Left ventricle myocardium inferior (tissue), 1 donor: ENCODE data around the gene RNF182. TPM values are rescaled to one million over a fixed set of nuclear protein-coding genes. Genes with fewer than 3 reads are reported as not detected.

Experiments used
- DNase-seq: peaks from one replicate; pipeline ENCODE4 v3.0.0-alpha.2; 2020
- H3K27ac ChIP-seq: fragments of 200-600 bp; replicated peaks from 2 replicates; pipeline ENCODE4 v1.8.0; 2021
- H3K27me3 ChIP-seq: fragments of 200-600 bp; 2 replicates; pipeline ENCODE4 v1.8.0; 2021; ENCODE audit warnings: low read depth
- H3K36me3 ChIP-seq: fragments of 200-600 bp; 2 replicates; pipeline ENCODE4 v1.8.0; 2021
- H3K4me1 ChIP-seq: fragments of 200-600 bp; 2 replicates; pipeline ENCODE4 v1.8.0; 2021
- H3K4me3 ChIP-seq: fragments of 200-600 bp; 2 replicates; pipeline ENCODE4 v1.8.0; 2021; ENCODE audit warnings: mild to moderate bottlenecking, moderate library complexity
- H3K9me3 ChIP-seq: fragments of 200-600 bp; replicated peaks from 2 replicates; pipeline ENCODE4 v1.8.0; 2021
- CTCF ChIP-seq: fragments of 200-600 bp; IDR thresholded peaks from 2 replicates; pipeline ENCODE4 v1.8.0; 2021; ENCODE audit warnings: antibody characterized with exemption, mild to moderate bottlenecking, borderline replicate concordance
- intact Hi-C: fragments of 100-400 bp; cut with micrococcal nuclease; formaldehyde crosslinking; loops from one replicate; pipeline ENCODE4 v1.11.0; 2022
- total RNA-seq: library from RNA; stranded (reverse); fragmentation: NEBNext Ultra II Directional; extraction: Animal tissue kit (Norgen Biotek cat#: 25700); gene quantifications from one replicate; pipeline ENCODE4 v1.2.1, GENCODE V29; 2021
- donor health status: DM: no; HTN: yes; CAD: no; lungs with severe emphysema.

The RNF182 gene
- total RNA-seq, 1 donor from 2014 or later, result not detected

GRCh38 chr6:13979284-13980171 lies 54.8 kb downstream of the RNF182 start:
- intact Hi-C loops, result no loop called here
- no peak overlapping the region for H3K4me3 ChIP-seq
- TF ChIP-seq CTCF, result no peak

GRCh38 chr6:13980534-13980933 lies 55.8 kb downstream of the RNF182 start:
- intact Hi-C loops, result no loop called here
- no peaks in the 10 kb centered on the region for H3K36me3 ChIP-seq
- H3K9me3 ChIP-seq, result no peaks in the 10 kb centered on the region
- H3K27me3 ChIP-seq, result peaks cover 71% of the 10 kb centered on the region
- no peak for TF ChIP-seq CTCF
- no peak overlapping the region for H3K4me3 ChIP-seq
- no peak overlapping the region for H3K27ac ChIP-seq
- H3K4me1 ChIP-seq, result no peaks in the 10 kb centered on the region
- no peak for DNase-seq

More at GRCh38 chr6:13979284-13980171, 54.8 kb downstream of the RNF182 start:
- Histone ChIP-seq H3K27ac (no peak overlapping the region), H3K9me3 (no peaks in the 10 kb centered on the region), H3K27me3 (peaks cover 61% of the 10 kb centered on the region), H3K4me1 (no peaks in the 10 kb centered on the region), H3K36me3 (no peaks in the 10 kb centered on the region)
- no peak for DNase-seq

GRCh38 chr6:13985663-13986325 lies 61.0 kb downstream of the RNF182 start:
- intact Hi-C loops, result no loop called here
- no peaks in the 10 kb centered on the region for H3K36me3 ChIP-seq
- H3K4me3 ChIP-seq, result no peak overlapping the region
- no peak for TF ChIP-seq CTCF
- peaks cover 93% of the 10 kb centered on the region for H3K27me3 ChIP-seq
- H3K4me1 ChIP-seq, result no peaks in the 10 kb centered on the region
- H3K9me3 ChIP-seq, result no peaks in the 10 kb centered on the region
- no peak overlapping the region for H3K27ac ChIP-seq
- no peak for DNase-seq

GRCh38 chr6:13986700-13987399 lies 62.1 kb downstream of the RNF182 start:
- H3K27me3 ChIP-seq, result peaks cover 91% of the 10 kb centered on the region
- no peaks in the 10 kb centered on the region for H3K36me3 ChIP-seq
- intact Hi-C loops, result no loop called here
- no peaks in the 10 kb centered on the region for H3K4me1 ChIP-seq
- no peak for DNase-seq
- no peak overlapping the region for H3K27ac ChIP-seq
- TF ChIP-seq CTCF, result no peak
- no peak overlapping the region for H3K4me3 ChIP-seq
- H3K9me3 ChIP-seq, result no peaks in the 10 kb centered on the region

- DNase-seq, result no peak
- Histone ChIP-seq H3K27ac (no peak overlapping the region), H3K4me1 (no peaks in the 10 kb centered on the region), H3K9me3 (no peaks in the 10 kb centered on the region), H3K36me3 (no peaks in the 10 kb centered on the region), H3K4me3 (no peak overlapping the region), H3K27me3 (peaks cover 88% of the 10 kb centered on the region)
- no peak for TF ChIP-seq CTCF
- intact Hi-C loops, result no loop called here
Measured at GRCh38 chr6:13987400-13987865, 62.7 kb downstream of the RNF182 start.
